NCI-H1105 (cell line): ENCODE results near the gene CERS3.

Experiments used
- DNase-seq: peaks from one replicate; lab custom pipeline; 2025; lab: John Stamatoyannopoulos, UW

CERS3 gene

DNA sequence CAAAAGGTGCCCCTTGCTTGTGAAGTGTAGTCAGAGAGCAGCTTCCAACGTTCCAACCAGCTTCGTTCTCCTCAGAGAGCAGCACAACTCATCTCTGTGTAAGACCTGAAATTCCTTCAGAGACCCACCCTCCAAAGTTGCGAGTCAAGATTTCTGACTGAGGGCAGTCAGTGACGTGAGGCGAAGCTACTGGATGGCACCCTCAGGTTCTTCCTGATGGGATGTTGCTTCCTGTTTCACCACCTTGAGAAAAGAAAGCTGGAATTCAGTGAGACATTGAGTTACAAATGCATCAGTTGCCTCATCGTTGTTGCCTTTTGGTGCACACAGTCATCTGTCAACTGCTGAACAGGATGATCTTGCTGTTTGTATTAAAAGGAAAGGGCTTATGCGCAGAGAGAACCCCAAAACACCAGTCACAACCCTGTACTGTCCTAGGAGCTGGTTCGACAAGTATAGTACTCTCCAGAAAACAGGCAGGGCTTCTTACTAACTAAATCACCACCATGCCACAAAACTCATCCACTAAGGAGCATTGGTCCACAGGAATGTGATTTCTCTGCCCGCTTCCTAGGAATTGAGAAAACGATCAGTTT is at the start of gene CERS3:
Gene CERS3 (minus strand): TSS at position 118 of the 596 bp plus-strand sequence. CDS start 27,101 bp downstream, outside the sequence.
- DNase-seq: no peak

GRCh38 chr15:100573526-100573925 is 44.8 kb upstream of the CERS3 start:
- DNase-seq: no peak

DNA sequence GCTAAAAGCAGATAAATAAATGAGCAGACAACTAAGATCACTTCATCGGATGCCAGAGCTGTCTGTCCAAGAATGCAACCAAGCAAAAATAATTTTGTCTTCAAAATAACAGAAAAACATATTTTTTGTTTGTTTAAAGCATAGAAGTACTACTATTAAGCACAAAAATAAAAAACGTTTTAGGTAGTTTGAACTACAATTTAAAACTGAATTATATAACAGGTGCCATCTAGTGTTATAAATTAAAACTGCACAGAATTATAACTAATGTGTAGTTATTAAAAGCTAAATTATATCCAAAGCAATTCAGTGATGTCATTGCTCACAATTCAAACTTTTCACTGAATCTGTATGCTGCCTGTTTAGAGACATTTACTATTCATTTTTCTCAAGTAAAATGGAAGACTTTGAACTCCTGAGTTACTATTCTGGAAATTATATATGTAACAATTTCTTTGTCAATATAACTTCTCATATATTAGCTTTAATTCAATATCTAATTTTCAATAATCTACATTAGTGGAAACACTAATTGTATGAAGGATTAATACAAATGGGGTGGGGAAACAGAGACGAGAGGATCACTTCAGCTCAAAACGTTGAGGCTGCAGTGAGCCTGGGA is 43.7 kb upstream of the CERS3 start:
- DNase-seq: peak; percentile 21

DNA sequence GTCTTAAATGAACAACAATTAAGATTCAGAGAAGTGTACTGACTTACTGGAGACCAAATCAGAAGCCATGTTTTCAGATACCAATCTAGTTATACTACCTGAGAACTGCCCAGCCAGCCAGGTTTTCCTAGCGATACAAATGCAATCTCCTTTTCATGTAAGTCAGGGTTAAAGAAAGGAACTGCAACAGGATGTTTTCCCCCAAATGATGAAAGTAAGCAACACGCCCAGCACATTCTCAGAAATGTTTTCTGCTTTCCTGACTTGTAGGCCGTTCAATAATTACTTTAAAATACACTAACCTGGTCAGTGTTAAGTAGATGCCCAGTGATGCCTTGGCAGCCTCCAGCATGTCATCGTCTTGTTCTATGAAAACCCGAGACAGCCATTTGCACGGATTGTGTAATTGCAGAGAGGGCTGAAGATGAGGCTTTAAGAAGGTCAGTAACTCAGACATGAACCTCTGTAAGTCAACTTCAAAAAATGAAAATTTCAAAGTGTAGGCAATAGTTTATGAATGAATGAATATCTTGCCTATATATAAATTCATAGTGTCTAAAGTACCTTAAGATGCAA is 42.9 kb upstream of the CERS3 start:
- no peak for DNase-seq

GRCh38 chr15:100570735-100571313 is 42.1 kb upstream of the CERS3 start:
- DNase-seq: no peak

DNA sequence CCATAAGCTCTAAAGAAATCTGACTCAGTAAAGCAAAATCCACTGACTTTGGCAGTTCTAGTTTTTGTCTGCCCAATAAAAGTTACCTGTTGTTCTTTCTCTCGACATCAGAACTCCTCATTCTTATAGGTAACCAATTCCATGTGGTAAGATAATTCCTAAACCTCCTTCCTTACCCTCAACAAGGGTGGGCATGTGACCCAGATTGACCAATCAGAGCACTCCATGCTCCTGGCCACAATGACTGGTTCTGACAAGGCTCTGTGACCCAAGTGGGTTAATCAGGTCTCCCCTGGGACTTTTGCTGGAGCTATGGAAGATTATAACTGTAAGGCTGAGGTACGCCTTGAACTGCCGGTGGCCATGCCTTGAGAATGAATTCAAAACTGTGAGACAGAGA is 41.5 kb upstream of the CERS3 start:
- no peak for DNase-seq

DNA sequence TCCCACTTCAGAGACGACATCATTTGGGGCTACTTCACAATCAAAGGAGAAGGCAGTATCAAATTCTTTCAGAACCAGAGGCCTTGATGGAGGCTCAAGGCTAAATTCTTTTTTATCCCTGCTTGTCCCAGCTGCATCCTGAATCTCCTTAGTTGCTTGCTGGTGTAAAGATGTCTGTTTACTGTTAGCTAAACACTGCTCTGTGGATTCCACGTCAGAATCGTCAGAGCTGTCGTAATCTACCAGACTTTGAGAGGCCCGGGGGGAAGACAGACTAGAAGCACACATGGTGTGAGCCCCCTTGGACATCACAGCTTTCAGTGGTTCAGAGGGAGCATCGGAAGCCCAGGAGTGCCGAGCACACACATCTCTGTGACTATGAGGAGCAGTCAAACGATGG is 40.6 kb upstream of the CERS3 start:
- no peak for DNase-seq

- DNase-seq: no peak
These were observed 38.3 kb upstream of the CERS3 start for GRCh38 chr15:100566850-100567628.

GRCh38 chr15:100565591-100565990 is 36.8 kb upstream of the CERS3 start:
- DNase-seq: no peak

- DNase-seq: no peak
These were observed 31.6 kb upstream of the CERS3 start for GRCh38 chr15:100560323-100560722.

GRCh38 chr15:100559330-100559729 is 30.6 kb upstream of the CERS3 start:
- no peak for DNase-seq

- no peak for DNase-seq
These were observed 30.1 kb upstream of the CERS3 start for GRCh38 chr15:100558771-100559254.

GRCh38 chr15:100553468-100553867 is 24.7 kb upstream of the CERS3 start:
- DNase-seq: no peak

- DNase-seq: no peak
These were observed 19.2 kb upstream of the CERS3 start for GRCh38 chr15:100547961-100548360.

DNA sequence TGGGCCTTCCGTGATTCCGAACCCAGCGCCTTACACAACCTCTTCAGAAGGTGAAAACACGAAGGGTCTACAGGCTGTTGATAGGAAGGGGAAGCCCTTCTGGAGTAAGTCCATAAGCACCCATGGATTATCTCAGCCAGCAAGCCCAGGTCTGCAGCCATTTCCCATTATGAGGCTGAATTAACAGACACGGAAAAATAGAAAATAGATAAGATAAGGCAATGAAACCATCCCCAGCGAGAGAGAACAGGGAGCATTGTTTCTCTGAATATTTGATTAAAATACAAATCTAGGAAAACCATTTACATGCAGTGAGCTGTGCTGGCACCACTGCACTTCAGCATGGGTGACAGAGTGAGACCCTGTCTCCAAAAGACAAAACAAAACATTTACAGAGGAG is 16.2 kb upstream of the CERS3 start:
- no peak for DNase-seq

DNA sequence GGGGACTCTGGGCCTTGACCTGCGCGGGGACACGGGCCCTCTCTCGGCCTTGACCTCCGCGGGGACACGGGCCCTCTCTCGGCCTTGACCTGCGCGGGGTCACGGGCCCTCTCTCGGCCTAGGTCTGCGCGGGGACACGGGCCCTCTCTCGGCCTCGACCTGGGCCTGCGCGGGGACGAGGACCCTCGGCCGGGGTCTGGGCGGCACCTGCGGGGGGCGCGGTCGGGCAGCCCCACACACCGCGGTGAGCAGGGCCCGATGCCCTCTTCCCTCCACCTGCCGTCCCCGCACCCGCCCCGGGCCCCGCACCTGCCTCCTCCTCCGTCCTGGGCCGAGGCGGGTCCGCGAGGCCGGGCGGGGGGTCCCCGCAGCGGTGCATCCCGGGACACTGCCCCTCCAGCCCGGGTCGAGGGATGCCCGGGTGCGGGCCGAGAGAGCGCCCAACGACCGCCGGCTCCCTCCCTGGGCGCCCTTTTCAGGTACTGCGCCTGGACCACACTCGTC is 15.6 kb upstream of the CERS3 start:
- DNase-seq: no peak

DNA sequence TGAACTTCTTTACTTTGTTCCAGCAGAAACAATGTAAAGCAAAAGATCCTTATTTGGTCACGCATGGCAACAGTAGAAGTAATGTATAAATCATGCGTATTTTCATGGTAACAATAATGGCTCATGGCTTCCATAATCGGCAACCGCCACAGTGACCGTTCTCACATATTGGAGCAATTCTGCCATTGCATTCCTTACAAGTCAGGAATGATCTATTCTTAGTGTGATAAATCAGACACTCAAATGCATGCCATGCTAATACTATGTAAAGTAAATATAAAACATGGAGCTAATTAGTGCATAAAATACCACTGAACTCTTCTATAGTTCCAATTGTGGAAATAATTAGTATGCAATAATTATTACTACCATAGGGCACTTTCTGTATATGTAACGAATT is 13.5 kb upstream of the CERS3 start:
- no peak for DNase-seq

DNA sequence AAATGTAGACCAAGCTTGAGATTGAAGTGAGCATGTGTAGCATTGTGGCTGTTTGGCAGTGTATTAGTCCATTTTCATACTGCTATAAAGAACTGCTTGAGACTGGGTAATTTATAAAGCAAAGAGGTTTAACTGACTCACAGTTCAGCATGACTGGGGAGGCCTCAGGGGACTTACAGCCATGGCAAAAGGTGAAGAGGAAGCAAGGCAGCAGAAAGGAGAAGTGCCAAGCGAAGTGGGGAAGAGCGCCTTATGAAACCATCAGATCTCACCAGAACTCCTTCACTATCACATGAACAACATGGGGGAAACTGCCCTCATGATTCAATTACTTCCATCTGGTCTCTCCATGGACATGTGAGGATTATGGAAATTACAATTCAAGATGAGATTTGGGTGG is 8.6 kb upstream of the CERS3 start:
- DNase-seq: no peak

DNA sequence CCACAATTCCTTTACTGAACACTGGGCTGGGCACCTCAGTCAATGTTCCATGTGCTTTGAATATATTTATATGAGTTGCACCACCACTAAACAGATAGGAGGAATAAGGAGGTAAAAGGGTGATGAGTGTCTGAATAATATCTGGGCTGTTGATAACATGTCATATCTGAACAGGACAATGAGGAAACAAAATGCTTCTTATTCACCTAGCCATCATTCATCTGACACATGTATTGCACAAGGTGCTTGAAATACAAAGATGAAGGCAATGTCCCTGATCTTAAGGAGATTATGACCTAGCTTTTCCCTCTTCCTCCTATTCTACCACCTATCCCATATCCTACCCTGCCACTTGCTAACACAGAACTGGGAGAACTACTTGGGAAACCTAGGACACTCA is 8.0 kb upstream of the CERS3 start:
- no peak for DNase-seq

DNA sequence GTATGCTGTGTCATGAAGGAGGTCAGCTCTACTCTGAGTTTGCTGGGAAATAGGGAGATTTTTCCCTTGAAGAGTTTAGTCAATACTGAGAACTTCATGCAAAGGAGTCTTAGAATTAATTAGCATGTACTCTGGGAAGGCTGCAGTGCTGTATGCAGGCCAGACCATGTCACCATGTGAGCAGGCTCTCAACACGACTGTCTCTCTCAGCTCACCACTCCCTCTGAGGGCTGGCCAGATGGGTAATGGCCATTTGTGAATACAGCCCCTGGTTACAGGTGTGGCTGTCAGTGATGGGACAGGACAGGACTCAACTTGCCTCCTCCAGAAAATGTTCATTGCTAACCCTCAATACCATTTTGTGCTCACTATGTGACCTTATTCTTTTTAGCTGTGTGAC is 5.1 kb upstream of the CERS3 start:
- DNase-seq: no peak

DNA sequence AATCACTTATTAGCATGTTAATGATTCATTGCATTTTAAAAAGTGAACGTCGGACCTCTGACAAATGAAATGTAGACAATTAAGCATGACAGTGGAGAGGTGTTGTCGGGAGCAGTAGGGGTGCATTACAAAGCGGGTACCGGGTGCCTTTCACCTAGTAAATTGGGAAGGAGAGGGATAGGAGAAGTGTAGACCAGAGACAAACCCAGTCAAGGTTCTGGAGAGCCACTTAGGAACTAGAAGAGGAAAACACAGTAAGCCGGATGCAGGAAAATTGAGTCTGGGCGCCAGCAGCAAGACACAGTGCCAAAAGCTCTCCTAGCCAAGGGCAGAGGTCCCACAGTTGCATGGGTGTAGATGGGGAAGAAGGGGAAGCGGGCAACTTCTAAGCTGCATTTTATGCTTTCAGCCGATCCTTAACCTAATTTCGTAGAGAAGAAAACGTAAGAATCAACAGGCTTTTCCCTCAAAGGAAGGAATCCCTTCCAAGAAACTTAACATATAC is 3.1 kb upstream of the CERS3 start:
- no peak for DNase-seq

DNA sequence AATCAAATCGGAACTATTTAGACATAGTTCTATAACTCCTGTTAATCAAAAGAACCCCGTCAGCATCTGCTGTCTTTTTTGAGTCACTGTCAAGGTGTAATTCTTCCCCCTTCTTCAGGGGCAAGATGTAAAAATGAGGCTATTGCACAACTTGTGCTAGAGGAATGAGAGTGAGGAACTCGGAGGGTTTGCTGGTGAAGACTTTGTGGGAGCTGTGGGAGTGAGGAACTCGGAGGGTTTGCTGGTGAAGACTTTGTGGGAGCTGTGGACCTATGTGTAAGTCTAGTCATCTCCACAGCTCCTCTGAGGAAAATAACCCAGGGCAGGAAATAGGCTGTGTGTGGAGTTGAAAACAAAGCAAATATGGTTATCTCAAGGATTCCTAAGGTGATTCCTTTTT is 2.5 kb upstream of the CERS3 start:
- DNase-seq: no peak
